Right lung (tissue), 5 donors: ENCODE results near the gene NSMF. TPM values are rescaled to one million over a fixed set of nuclear protein-coding genes. Genes with fewer than 3 reads are reported as not detected.
A peak's percentile ranks its signal among the peaks of the same experiment; 100 is the strongest.

Experiments used
- DNase-seq, 2 donors: peaks; one replicate each; pipeline ENCODE4 v3.0.0-alpha.2; 2013
- polyA plus RNA-seq, 5 donors: library from polyadenylated mRNA; unstranded; fragments of 120-200 nt; gene quantifications; one replicate each; pipeline versions ENCODE4 v1.2.1 to v1.2.3, GENCODE V29; 2013; ENCODE audit warnings: inconsistent platforms in 1 of 5, low replicate concordance in 1 of 5; ENCODE audit not compliant: insufficient read length in 5 of 5, insufficient read depth in 1 of 5

The NSMF gene
- polyA plus RNA-seq, 5 donors: 31.1 to 46.8 (median 40.3) TPM

- DNase-seq: no peak
Observed at GRCh38 chr9:137448602-137448962, 10.6 kb downstream of the NSMF start.

GRCh38 chr9:137447722-137448601 is 11.2 kb downstream of the NSMF start:
- no peak for DNase-seq

DNA sequence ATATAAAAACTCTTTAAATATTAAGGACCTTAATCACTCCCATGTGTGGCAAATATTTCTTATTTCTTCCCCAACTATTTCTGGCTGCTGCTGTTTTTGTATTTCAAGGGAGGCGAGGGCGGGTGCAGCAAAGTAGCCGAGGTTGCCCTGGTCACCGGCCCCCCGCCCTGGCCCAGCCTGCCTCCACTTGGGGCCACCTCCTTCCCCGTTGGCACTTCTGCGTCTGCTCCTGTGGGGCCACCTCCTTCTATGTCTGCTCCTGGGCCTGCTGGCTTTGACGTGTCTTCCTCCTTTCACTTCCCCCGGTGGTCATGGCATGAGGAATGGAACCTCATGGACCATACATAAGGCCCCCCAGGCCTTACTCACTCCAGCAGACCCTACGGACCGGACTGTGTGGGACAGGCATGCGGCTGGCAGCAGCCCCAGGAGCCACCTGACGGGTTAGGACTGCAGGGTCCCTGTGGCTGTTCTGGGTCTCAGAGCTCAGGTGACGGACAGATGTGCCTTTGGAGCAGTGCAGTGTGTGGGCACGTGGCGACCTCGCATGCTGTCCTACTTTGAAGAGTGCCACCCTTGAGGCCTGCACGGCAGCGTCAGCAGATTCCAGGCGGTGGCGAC is 12.2 kb downstream of the NSMF start:
- DNase-seq: no peak

DNA sequence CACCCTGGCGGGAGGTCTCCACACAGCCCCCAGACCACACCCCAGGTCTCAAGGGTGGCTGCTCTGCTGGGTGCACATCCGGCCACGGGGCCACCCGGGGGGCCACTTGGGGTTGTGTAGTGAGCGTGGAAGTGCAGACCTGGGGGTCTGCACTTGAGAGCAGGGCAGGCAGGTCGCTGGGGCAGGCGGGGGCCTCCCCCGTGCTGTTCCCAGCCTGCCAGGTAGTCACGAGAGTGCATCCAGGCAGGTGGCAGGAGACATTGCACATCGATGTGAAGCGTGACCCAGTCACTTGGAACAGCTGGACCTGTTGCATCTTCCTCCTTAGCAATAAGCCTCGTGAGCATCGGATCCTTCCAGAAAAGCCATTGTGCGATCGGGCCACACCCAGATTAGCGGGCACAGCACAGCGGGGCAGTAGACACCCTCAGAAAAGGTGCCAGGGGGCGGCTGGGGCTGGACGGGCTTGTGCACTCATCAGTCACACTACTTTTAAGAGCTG is 13.2 kb downstream of the NSMF start:
- no peak for DNase-seq

DNA sequence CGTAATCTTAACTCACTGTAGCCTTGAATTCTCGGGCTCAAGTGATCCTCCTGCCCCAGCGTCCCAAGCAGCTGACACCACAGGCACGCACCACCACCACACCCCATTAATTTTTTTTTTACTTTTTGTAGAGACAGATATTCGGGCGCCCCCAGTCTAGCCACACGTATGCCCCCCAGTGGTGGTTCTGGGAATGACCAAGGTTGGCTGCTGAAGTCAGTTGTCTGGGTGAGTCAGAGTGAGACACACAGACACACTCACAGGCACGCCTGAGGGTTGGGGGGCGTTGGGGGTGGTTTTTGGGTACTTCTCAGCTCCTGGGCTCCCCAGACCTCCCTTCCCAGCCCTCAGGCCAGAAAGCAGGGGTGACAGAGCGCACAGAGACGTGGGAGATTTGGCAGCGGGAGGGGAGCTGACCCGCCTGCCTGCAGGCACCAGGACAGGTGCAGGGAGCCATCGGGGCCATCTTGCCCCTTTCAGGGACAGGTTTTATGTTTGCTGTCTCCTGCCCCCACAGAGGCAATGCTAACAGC is 13.8 kb downstream of the NSMF start:
- peak in 1 of 2 donors; percentile 43 for DNase-seq

GRCh38 chr9:137444106-137444790 is 14.9 kb downstream of the NSMF start:
- no peak for DNase-seq

DNA sequence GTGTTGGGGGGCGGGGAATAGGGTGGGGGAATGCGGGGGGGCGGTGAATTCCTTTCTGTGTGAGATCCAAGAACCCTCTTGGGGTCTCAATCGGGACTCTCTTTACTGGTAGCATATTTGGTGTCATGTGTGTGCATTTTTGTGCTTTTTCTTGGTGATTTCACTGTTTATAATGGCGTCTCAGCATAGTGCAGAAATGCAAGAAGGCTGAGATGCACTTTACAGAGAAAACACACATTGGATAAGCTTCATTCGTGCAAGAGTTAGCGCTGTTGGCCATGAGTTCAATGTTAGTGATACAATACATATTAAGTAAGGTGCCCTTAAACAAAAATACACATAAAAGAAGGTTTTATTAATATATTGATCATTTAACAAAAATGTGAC is 17.2 kb downstream of the NSMF start:
- DNase-seq: no peak

- no peak for DNase-seq
Observed at GRCh38 chr9:137441289-137441934, 17.7 kb downstream of the NSMF start, which contains the start of gene ENTPD8. ENTPD8 (minus strand) TSS chr9:137441357; CDS start chr9:137438285, 3,072 bp downstream.

- DNase-seq: no peak
Observed at GRCh38 chr9:137439158-137439714, 19.9 kb downstream of the NSMF start.

GRCh38 chr9:137438591-137439157 is 20.5 kb downstream of the NSMF start:
- no peak for DNase-seq

GRCh38 chr9:137437691-137438590 is 21.2 kb downstream of the NSMF start:
- no peak for DNase-seq

GRCh38 chr9:137436761-137437600 is 22.2 kb downstream of the NSMF start:
- no peak for DNase-seq

DNA sequence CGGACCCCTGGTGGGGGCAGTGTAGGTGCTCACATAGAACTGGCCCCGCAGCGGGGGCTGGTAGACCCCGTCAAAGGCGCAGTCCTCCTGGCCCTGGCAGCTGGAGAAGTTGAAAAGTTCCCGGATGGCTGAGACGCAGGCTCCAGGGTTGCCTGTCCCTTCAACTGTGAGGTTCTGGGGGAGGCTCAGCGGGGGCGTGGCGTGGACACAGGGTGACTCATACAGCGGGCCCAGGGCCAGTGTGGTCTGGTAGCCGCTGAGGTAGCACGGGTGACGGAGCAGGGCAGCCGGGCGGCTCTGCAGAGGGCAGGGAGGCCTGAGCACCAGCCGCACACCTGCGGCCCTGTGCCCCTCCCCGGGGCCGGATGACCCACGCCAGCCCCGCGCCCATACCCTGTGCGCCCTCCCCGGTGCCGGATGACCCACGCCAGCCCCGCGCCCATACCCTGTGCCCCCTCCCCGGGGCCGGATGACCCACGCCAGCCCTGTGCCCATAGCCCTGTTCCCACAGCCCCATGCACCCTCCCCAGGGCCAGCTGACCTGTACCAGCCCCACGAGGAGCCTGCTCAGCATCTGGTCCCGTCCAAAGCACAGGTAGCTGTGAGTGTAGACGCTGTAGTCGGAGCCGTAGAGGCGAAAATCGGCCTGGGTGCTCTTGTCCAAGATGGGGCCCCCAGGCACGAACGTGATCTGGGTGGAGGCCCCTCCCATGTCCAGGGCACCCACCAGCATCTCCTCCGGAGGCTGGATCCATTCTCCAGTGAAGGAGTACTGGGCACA is 23.0 kb downstream of the NSMF start:
- no peak for DNase-seq

- no peak for DNase-seq
Observed at GRCh38 chr9:137435381-137435891, 23.7 kb downstream of the NSMF start.

DNA sequence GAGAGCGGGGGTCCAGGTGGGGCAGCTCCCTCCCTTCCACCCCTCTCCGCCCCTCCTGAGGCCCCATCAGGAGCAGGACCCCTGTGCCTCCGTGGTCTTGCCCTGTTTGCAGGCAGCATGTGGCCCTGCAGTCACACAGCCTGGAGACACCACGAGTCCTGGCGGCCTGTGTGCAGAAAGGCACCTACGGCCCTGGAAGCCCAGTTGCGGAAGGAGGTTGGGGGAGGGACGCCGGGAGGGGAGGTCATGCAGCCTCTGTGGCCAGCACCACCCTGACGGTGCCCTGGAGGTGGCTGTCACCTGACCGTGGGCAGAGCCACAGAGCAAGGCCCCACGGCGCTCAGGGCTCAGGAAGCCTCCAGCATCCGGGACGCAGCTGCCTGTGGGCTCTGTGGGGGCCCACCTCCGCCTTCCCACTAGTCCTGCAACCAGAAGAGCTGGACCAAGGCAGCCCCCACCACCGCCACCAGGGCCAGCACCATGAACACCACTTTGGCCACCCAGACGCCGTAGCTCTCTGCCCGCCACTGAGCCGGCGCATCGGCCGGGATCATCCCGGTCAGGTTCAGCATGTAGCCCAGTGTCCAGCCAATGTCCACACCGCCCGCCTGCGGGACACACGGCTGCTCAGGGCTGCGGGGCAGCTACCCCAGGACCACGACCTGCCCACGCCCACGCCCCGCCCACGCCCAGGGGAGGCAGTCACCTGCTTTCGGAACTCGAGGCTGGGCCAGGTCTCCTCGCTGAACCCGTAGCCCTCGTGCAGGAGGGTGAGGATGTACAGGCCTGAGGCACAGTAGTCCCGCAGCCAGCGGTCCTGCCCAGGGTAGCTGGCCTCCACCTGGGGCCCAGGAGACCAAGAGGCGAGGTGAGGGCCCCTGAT is 24.4 kb downstream of the NSMF start:
- DNase-seq: no peak

DNA sequence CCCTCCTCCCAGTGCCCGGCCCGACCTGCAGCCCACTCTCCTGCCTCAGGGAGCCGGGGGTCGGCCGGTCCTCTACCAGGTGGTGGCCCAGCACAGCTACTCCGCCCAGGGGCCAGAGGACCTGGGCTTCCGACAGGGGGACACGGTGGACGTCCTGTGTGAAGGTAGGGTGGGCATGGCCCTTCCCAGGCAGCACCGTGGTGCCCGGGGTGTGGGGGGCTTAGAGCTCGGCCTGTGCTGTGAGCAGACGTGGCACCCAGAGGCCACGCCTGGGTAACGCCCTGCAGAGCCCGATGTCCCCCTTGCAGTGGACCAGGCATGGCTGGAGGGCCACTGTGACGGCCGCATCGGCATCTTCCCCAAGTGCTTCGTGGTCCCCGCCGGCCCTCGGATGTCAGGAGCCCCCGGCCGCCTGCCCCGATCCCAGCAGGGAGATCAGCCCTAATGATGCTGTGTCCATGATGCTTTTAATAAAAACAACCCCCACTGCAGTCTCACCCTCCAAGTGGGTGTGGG is 25.2 kb downstream of the NSMF start:
- DNase-seq: no peak
